Activated gamma-delta T cell treated with anti-CD3 and anti-CD28 coated beads, Interleukin-2, amount 50 U/mL, for 16 hours (primary cell): ENCODE measurements around the gene SCRN1.
A peak's percentile ranks its signal among the peaks of the same experiment; 100 is the strongest.

ENCODE experiments used
- DNase-seq: peaks from one replicate; pipeline ENCODE4 v3.0.0-alpha.2; 2020; ENCODE audit warnings: low read depth

Gene SCRN1

GRCh38 chr7:30005464-30005863 lies 15.9 kb upstream of the SCRN1 start:
- DNase-seq: no peak

- DNase-seq: no peak
Measured at GRCh38 chr7:30003098-30003497, 13.5 kb upstream of the SCRN1 start.

- DNase-seq: no peak
Measured at GRCh38 chr7:30001998-30002397, 12.4 kb upstream of the SCRN1 start.

- no peak for DNase-seq
Measured at GRCh38 chr7:29998489-29998888, 8.9 kb upstream of the SCRN1 start.

- no peak for DNase-seq
Measured at GRCh38 chr7:29996321-29996720, 6.7 kb upstream of the SCRN1 start.

GRCh38 chr7:29995652-29996051 lies 6.1 kb upstream of the SCRN1 start:
- no peak for DNase-seq

GRCh38 chr7:29993140-29993539 lies 3.5 kb upstream of the SCRN1 start:
- DNase-seq: no peak

- DNase-seq: no peak
Measured at GRCh38 chr7:29991937-29992336, 2.3 kb upstream of the SCRN1 start.

- DNase-seq: no peak
Measured at GRCh38 chr7:29990931-29991330, 1.3 kb upstream of the SCRN1 start.

GRCh38 chr7:29988424-29989256 lies 961 bp downstream of the SCRN1 start:
- peak; percentile 4 for DNase-seq

- no peak for DNase-seq
Measured at GRCh38 chr7:29987811-29988317, 1.7 kb downstream of the SCRN1 start.

- DNase-seq: no peak
Measured at GRCh38 chr7:29987083-29987482, 2.5 kb downstream of the SCRN1 start.

GRCh38 chr7:29980151-29980550 lies 9.4 kb downstream of the SCRN1 start:
- no peak for DNase-seq

- no peak for DNase-seq
Measured at GRCh38 chr7:29977886-29978651, 11.5 kb downstream of the SCRN1 start.

GRCh38 chr7:29976673-29977415 lies 12.8 kb downstream of the SCRN1 start:
- no peak for DNase-seq

- DNase-seq: no peak
Measured at GRCh38 chr7:29976266-29976665, 13.3 kb downstream of the SCRN1 start.

GRCh38 chr7:29975561-29975960 lies 14.0 kb downstream of the SCRN1 start:
- DNase-seq: no peak

- DNase-seq: no peak
Measured at GRCh38 chr7:29974286-29974685, 15.3 kb downstream of the SCRN1 start.

- DNase-seq: no peak
Measured at GRCh38 chr7:29972315-29972669, 17.3 kb downstream of the SCRN1 start.

- no peak for DNase-seq
Measured at GRCh38 chr7:29971566-29972314, 17.9 kb downstream of the SCRN1 start.

GRCh38 chr7:29970158-29970557 lies 19.4 kb downstream of the SCRN1 start:
- no peak for DNase-seq

GRCh38 chr7:29969738-29970137 lies 19.9 kb downstream of the SCRN1 start:
- DNase-seq: no peak
